NCI-H146 treated with DMSO at 0.1 percent for 48 hours (cell line): ENCODE results near the gene MCTP1.
"Not testable (repeated sequence)": the region's sequence is repeated elsewhere in the genome, so short reads cannot be mapped to it uniquely, and the experiment has no call there.

Experiments used
- DNase-seq: peaks from one replicate; lab custom pipeline; 2025; ENCODE audit not compliant: unreplicated experiment; lab: John Stamatoyannopoulos, UW

The MCTP1 gene

GRCh38 chr5:95252801-95253200, 32.1 kb downstream of the MCTP1 start:
- DNase-seq: no peak

GRCh38 chr5:95251185-95251584, 33.7 kb downstream of the MCTP1 start:
- no peak for DNase-seq

GRCh38 chr5:95244479-95244878, 40.4 kb downstream of the MCTP1 start:
- peak; percentile 72 for DNase-seq

GRCh38 chr5:95241635-95242034, 43.3 kb downstream of the MCTP1 start:
- no peak for DNase-seq

- no peak for DNase-seq
These were observed 43.7 kb downstream of the MCTP1 start for GRCh38 chr5:95241161-95241560.

- no peak for DNase-seq
These were observed 46.2 kb downstream of the MCTP1 start for GRCh38 chr5:95238560-95239325.

- no peak for DNase-seq
These were observed 47.6 kb downstream of the MCTP1 start for GRCh38 chr5:95237324-95237723.

- no peak for DNase-seq
These were observed 49.4 kb downstream of the MCTP1 start for GRCh38 chr5:95235439-95235982.

GRCh38 chr5:95229646-95230045, 55.2 kb downstream of the MCTP1 start:
- no peak for DNase-seq

GRCh38 chr5:95224701-95225459, 60.0 kb downstream of the MCTP1 start:
- DNase-seq: no peak

- DNase-seq: no peak
These were observed 61.2 kb downstream of the MCTP1 start for GRCh38 chr5:95223566-95224258.

GRCh38 chr5:95222836-95223235, 62.1 kb downstream of the MCTP1 start:
- no peak for DNase-seq

- no peak for DNase-seq
These were observed 63.7 kb downstream of the MCTP1 start for GRCh38 chr5:95221234-95221633.

GRCh38 chr5:95220381-95220780, 64.5 kb downstream of the MCTP1 start:
- no peak for DNase-seq

GRCh38 chr5:95219411-95219810, 65.5 kb downstream of the MCTP1 start:
- peak; percentile 83 for DNase-seq

- no peak for DNase-seq
These were observed 67.0 kb downstream of the MCTP1 start for GRCh38 chr5:95217881-95218280.

GRCh38 chr5:95217351-95217750, 67.5 kb downstream of the MCTP1 start:
- peak; percentile 18 for DNase-seq

GRCh38 chr5:95216136-95216955, 68.5 kb downstream of the MCTP1 start:
- no peak for DNase-seq

- DNase-seq: not testable (repeated sequence)
These were observed 77.1 kb downstream of the MCTP1 start for GRCh38 chr5:95207811-95208210.

GRCh38 chr5:95194856-95195255, 90.0 kb downstream of the MCTP1 start:
- DNase-seq: no peak

GRCh38 chr5:95191330-95191729, 93.6 kb downstream of the MCTP1 start:
- DNase-seq: no peak
